Mesenchymal stem cell (in vitro differentiated cells and primary cell): Measurements from ENCODE around the gene PRR20G.

Source experiments
- DNase-seq: peaks from one replicate; pipeline ENCODE4 v3.0.0-alpha.2; 2013
- H2AFZ ChIP-seq: one replicate; pipeline ENCODE4 v1.6.1; 2013; ENCODE audit warnings: low read depth, mild to moderate bottlenecking, control low read depth, inconsistent platforms, low read length, moderate library complexity
- H2AK5ac ChIP-seq: 2 replicates; pipeline ENCODE4 v1.6.1; 2013; ENCODE audit warnings: low read length, moderate library complexity, mild to moderate bottlenecking, inconsistent platforms; ENCODE audit not compliant: severe bottlenecking
- H2BK120ac ChIP-seq: one replicate; pipeline ENCODE4 v1.6.1; 2013; ENCODE audit warnings: low read depth, mild to moderate bottlenecking, inconsistent platforms, low read length, moderate library complexity
- H2BK12ac ChIP-seq, 2 experiments: one replicate each; pipeline ENCODE4 v1.6.1; 2013; ENCODE audit warnings: inconsistent platforms in 2 of 2, low read length in 2 of 2, mild to moderate bottlenecking in 2 of 2, moderate library complexity in 2 of 2, control low read depth in 1 of 2
- H2BK15ac ChIP-seq: one replicate; pipeline ENCODE4 v1.6.1; 2013; ENCODE audit warnings: mild to moderate bottlenecking, low read depth, inconsistent platforms; ENCODE audit not compliant: poor library complexity, severe bottlenecking
- H2BK5ac ChIP-seq: 2 replicates; pipeline ENCODE4 v1.6.1; 2013; ENCODE audit warnings: low read depth, mild to moderate bottlenecking, low read length, control low read depth, inconsistent platforms; ENCODE audit not compliant: poor library complexity, severe bottlenecking
- H3K14ac ChIP-seq, 2 experiments: one replicate each; pipeline ENCODE4 v1.6.1; 2013; ENCODE audit warnings: inconsistent platforms in 2 of 2, low read length in 2 of 2, control low read depth in 1 of 2, mild to moderate bottlenecking in 1 of 2, moderate library complexity in 1 of 2
- H3K18ac ChIP-seq, 2 experiments: one replicate each; pipeline ENCODE4 v1.6.1; 2013; ENCODE audit warnings: inconsistent platforms in 2 of 2, low read length in 2 of 2, control low read depth in 1 of 2, low read depth in 1 of 2, mild to moderate bottlenecking in 1 of 2
- H3K23ac ChIP-seq, 2 experiments: one replicate each; pipeline ENCODE4 v1.6.1; 2013; ENCODE audit warnings: inconsistent platforms in 2 of 2, low read length in 2 of 2, mild to moderate bottlenecking in 2 of 2, moderate library complexity in 2 of 2, control low read depth in 1 of 2
- H3K27ac ChIP-seq: 2 replicates; pipeline ENCODE4 v1.5.1; 2013; ENCODE audit warnings: mild to moderate bottlenecking, moderate library complexity, low read length, control low read depth, inconsistent platforms; ENCODE audit not compliant: poor library complexity, severe bottlenecking
- H3K27me3 ChIP-seq, 2 experiments: 2 replicates each; pipeline versions ENCODE4 v1.6.1 to v1.7.0; 2013; ENCODE audit warnings: low read length in 2 of 2, mild to moderate bottlenecking in 2 of 2, moderate library complexity in 2 of 2, control low read depth in 1 of 2, inconsistent platforms in 1 of 2; ENCODE audit not compliant: control insufficient read depth in 1 of 2, insufficient read depth in 1 of 2
- H3K36me3 ChIP-seq, 2 experiments: 2 replicates each; pipeline versions ENCODE4 v1.6.1 to v1.7.0; 2013; ENCODE audit warnings: low read length in 2 of 2, control low read depth in 1 of 2, inconsistent platforms in 1 of 2, low read depth in 1 of 2, mild to moderate bottlenecking in 1 of 2; ENCODE audit not compliant: insufficient read depth in 2 of 2, control insufficient read depth in 1 of 2
- H3K4ac ChIP-seq, 2 experiments: one replicate each; pipeline ENCODE4 v1.6.1; 2013; ENCODE audit warnings: inconsistent platforms in 2 of 2, low read length in 2 of 2, mild to moderate bottlenecking in 2 of 2, moderate library complexity in 2 of 2, control low read depth in 1 of 2, low read depth in 1 of 2
- H3K4me1 ChIP-seq: 2 replicates; pipeline ENCODE4 v1.6.1; 2013; ENCODE audit warnings: low read depth, low read length, control low read depth; ENCODE audit not compliant: control insufficient read depth, insufficient read depth
- H3K4me2 ChIP-seq: 2 replicates; pipeline ENCODE4 v1.6.1; 2013; ENCODE audit warnings: low read length, mild to moderate bottlenecking, inconsistent platforms; ENCODE audit not compliant: poor library complexity, severe bottlenecking
- H3K4me3 ChIP-seq, 2 experiments: 2 replicates each; pipeline versions ENCODE4 v1.5.1 to v1.7.0; 2013; ENCODE audit warnings: low read length in 2 of 2, mild to moderate bottlenecking in 2 of 2, control low read depth in 1 of 2, low read depth in 1 of 2; ENCODE audit not compliant: insufficient read depth in 1 of 2
- H3K79me1 ChIP-seq: replicated peaks from 2 replicates; pipeline ENCODE4 v1.6.1; 2013; ENCODE audit warnings: mild to moderate bottlenecking, control low read depth, low read length, inconsistent platforms; ENCODE audit not compliant: poor library complexity, severe bottlenecking
- H3K9ac ChIP-seq: 2 replicates; pipeline ENCODE4 v1.7.0; 2013; ENCODE audit warnings: mild to moderate bottlenecking, low read length, moderate library complexity
- H3K9me3 ChIP-seq: 2 replicates; pipeline ENCODE4 v1.7.0; 2013; ENCODE audit warnings: mild to moderate bottlenecking, low read length; ENCODE audit not compliant: control insufficient read depth
- H4K8ac ChIP-seq: one replicate; pipeline ENCODE4 v1.6.1; 2013; ENCODE audit warnings: inconsistent platforms, mild to moderate bottlenecking, low read length, moderate library complexity
- H4K91ac ChIP-seq: one replicate; pipeline ENCODE4 v1.6.1; 2013; ENCODE audit warnings: mild to moderate bottlenecking, low read length, inconsistent platforms
- WGBS: methylation state at CpG from one replicate; pipeline ENCODE4 v1.1.7; 2013; ENCODE audit warnings: mixed read lengths; 5-methylcytosine and 5-hydroxymethylcytosine counted together

Gene PRR20G

GRCh38 chr3:127256138-127256537 lies 31.7 kb downstream of the PRR20G start:
- no peak overlapping the region for H4K91ac ChIP-seq
- no peaks in the 10 kb centered on the region for H3K4me1 ChIP-seq
- WGBS = 90% methylated on average over 1 of the region's 5 CpGs
- no peak overlapping the region for H2BK120ac ChIP-seq
- no peak overlapping the region for H2BK5ac ChIP-seq
- H3K27me3 ChIP-seq = peaks cover 0 to 42% of the 10 kb centered on the region in 2 experiments
- no peak overlapping the region for H3K9ac ChIP-seq
- H3K4me3 ChIP-seq = no peak overlapping the region
- H3K14ac ChIP-seq = no peak overlapping the region
- H3K36me3 ChIP-seq = no peaks in the 10 kb centered on the region
- no peak overlapping the region for H3K18ac ChIP-seq
- no peak overlapping the region for H2BK15ac ChIP-seq
- H2BK12ac ChIP-seq = no peak overlapping the region
- no peak overlapping the region for H3K27ac ChIP-seq
- no peak overlapping the region for H2AK5ac ChIP-seq
- peaks cover 5% of the 10 kb centered on the region for H3K9me3 ChIP-seq
- no peak overlapping the region for H2AFZ ChIP-seq
- DNase-seq = no peak
- no peak overlapping the region for H3K23ac ChIP-seq
- no peak overlapping the region for H3K4me2 ChIP-seq
- H4K8ac ChIP-seq = no peak overlapping the region
- H3K79me1 ChIP-seq = no peaks in the 10 kb centered on the region
- no peak overlapping the region for H3K4ac ChIP-seq

- no peak for DNase-seq
- Histone ChIP-seq H2BK5ac (no peak overlapping the region), H3K4ac (no peak overlapping the region), H3K27ac (no peak overlapping the region), H3K14ac (no peak overlapping the region), H3K9ac (no peak overlapping the region), H4K8ac (no peak overlapping the region), H3K9me3 (peaks cover 8% of the 10 kb centered on the region), H2AK5ac (no peak overlapping the region), H3K79me1 (no peaks in the 10 kb centered on the region), H3K4me2 (no peak overlapping the region), H3K4me1 (no peaks in the 10 kb centered on the region), H2BK12ac (no peak overlapping the region), H3K4me3 (no peak overlapping the region), H3K23ac (no peak overlapping the region), H4K91ac (no peak overlapping the region), H3K18ac (no peak overlapping the region), H3K27me3 (peaks cover 0 to 37% of the 10 kb centered on the region in 2 experiments), H2BK120ac (no peak overlapping the region), H2BK15ac (no peak overlapping the region), H2AFZ (no peak overlapping the region), H3K36me3 (no peaks in the 10 kb centered on the region)
- 91% methylated on average over 4 of the region's 4 CpGs for WGBS
Measured at GRCh38 chr3:127255516-127255915, 32.3 kb downstream of the PRR20G start.

- Histone ChIP-seq H3K9ac (no peak overlapping the region), H3K4me1 (no peaks in the 10 kb centered on the region), H4K91ac (no peak overlapping the region), H2AK5ac (no peak overlapping the region), H3K79me1 (no peaks in the 10 kb centered on the region), H3K4ac (no peak overlapping the region), H2BK15ac (no peak overlapping the region), H3K36me3 (no peaks in the 10 kb centered on the region), H2AFZ (no peak overlapping the region), H3K4me2 (no peak overlapping the region), H3K27me3 (peaks cover 0 to 37% of the 10 kb centered on the region in 2 experiments), H2BK12ac (no peak overlapping the region), H3K14ac (no peak overlapping the region), H3K23ac (no peak overlapping the region), H3K9me3 (peaks cover 10% of the 10 kb centered on the region), H3K27ac (no peak overlapping the region), H3K18ac (no peak overlapping the region), H2BK5ac (no peak overlapping the region), H4K8ac (no peak overlapping the region), H2BK120ac (no peak overlapping the region), H3K4me3 (no peak overlapping the region)
- 81% methylated on average over 9 of the region's 9 CpGs for WGBS
- no peak for DNase-seq
Measured at GRCh38 chr3:127254730-127255129, 33.1 kb downstream of the PRR20G start.

GRCh38 chr3:127254033-127254644 lies 33.7 kb downstream of the PRR20G start:
- H3K36me3 ChIP-seq = no peaks in the 10 kb centered on the region
- H2BK15ac ChIP-seq = no peak overlapping the region
- H3K27ac ChIP-seq = no peak overlapping the region
- H3K9ac ChIP-seq = no peak overlapping the region
- no peak overlapping the region for H2AK5ac ChIP-seq
- no peak overlapping the region for H4K8ac ChIP-seq
- WGBS = 60% methylated on average over 7 of the region's 10 CpGs
- no peaks in the 10 kb centered on the region for H3K79me1 ChIP-seq
- no peak overlapping the region for H3K23ac ChIP-seq
- H2BK12ac ChIP-seq = no peak overlapping the region
- no peak overlapping the region for H3K4me2 ChIP-seq
- peak overlapping the region; percentile 28 for H4K91ac ChIP-seq
- H3K18ac ChIP-seq = no peak overlapping the region
- H2BK120ac ChIP-seq = no peak overlapping the region
- no peak for DNase-seq
- no peak overlapping the region for H2BK5ac ChIP-seq
- H3K9me3 ChIP-seq = peaks cover 10% of the 10 kb centered on the region
- H3K4me1 ChIP-seq = no peaks in the 10 kb centered on the region
- H3K4ac ChIP-seq = no peak overlapping the region
- peaks cover 0 to 33% of the 10 kb centered on the region in 2 experiments for H3K27me3 ChIP-seq
- H2AFZ ChIP-seq = no peak overlapping the region
- no peak overlapping the region for H3K14ac ChIP-seq
- H3K4me3 ChIP-seq = no peak overlapping the region
